HL-60/S4 treated with retinoic acid at 250 ng/mL for 4 days and 3 days (cell line): ENCODE data around the gene KCNK13.

Source experiments
- in situ Hi-C: fragments of 300-500 bp; cut with MboI; formaldehyde crosslinking; loops from 2 replicates; pipeline ENCODE4 v1.7.0; 2022; ENCODE audit warnings: low sequenced_read_pairs

The KCNK13 gene

DNA sequence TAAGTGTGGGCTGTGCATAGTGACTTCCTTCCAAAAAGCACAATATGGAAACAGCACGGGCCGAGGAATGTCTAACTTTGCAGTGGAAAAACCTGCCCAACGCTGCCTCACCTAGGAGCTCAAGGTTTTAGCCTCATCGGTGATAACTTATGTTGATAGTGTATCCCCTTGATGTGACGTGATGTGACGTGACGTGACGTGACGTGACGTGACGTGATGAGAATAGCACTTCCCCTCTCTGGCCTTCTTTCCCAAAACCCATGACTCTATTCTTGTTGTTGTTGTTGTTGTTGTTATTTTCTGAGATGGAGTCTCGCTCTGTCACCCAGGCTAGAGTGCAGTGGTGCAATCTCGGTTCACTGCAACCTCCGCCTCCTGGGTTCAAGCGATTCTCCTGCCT is 64.5 kb downstream of the KCNK13 start:
- in situ Hi-C loops, result no loop called here

GRCh38 chr14:90132821-90133570 is 71.2 kb downstream of the KCNK13 start:
- in situ Hi-C loops, result no loop called here

- in situ Hi-C loops, result no loop called here
Measured at GRCh38 chr14:90136904-90137303, 75.1 kb downstream of the KCNK13 start.

DNA sequence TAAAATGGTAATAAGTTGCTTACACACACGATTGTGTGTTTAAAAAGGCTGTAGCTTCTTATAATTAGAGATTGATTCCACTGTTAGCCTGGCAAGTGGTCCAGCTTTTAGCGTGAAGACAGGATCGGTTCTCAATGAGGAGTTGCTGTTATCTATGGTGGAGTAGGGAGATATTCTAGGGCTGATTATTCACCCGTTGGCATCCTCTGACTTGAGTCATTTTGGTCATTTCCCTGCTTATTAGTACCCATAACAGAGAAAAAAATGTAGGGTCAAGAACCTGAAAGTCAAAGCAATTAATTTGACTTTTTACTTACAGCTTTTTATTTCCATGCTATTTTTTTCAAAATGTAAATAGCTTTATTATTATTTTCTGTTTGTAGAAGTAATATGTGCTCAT is 76.0 kb downstream of the KCNK13 start:
- in situ Hi-C loops, result no loop called here

- in situ Hi-C loops, result no loop called here
Measured at GRCh38 chr14:90139199-90139598, 77.4 kb downstream of the KCNK13 start.

GRCh38 chr14:90140298-90140955 is 78.6 kb downstream of the KCNK13 start:
- in situ Hi-C loops, result no loop called here

GRCh38 chr14:90140956-90141316 is 79.1 kb downstream of the KCNK13 start:
- in situ Hi-C loops, result no loop called here

GRCh38 chr14:90153429-90153828 is 91.6 kb downstream of the KCNK13 start:
- in situ Hi-C loops, result no loop called here

DNA sequence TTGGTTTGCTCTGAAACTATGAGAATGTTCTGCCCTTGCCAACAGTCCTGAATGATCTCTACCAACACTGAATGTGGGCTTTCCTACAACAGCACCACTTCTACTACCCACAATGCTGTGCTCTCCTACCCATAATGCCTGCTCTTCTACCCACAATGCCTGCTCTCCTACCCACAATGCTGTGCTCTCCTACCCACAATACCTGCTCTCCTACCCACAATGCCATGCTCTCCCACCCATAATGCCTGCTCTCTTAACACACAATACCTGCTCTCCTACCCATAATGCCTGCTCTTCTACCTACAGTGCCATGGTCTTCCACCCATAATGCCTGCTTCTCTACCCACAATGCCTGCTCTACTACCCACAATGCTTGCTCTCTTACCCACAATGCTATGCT is 92.3 kb downstream of the KCNK13 start:
- in situ Hi-C loops, result no loop called here

DNA sequence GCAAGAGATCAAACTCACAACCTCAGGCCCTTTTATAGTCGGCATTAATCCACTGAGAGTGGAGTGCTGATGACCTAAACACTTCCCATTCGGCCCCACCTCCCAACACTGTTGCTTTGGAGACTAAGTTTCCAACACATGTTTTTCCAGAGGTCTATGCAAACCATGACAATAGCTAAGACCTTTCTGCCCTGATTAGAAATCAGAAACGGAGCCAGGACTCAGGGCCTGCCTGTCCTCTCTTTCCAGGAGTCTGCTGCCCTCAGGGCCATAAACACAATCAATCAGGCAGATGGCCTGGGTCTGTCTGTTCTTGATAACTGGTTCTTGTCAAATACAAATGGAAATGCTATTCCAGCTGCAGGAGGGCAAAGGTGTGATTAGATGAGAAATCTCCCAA is 97.4 kb downstream of the KCNK13 start:
- in situ Hi-C loops, result no loop called here

DNA sequence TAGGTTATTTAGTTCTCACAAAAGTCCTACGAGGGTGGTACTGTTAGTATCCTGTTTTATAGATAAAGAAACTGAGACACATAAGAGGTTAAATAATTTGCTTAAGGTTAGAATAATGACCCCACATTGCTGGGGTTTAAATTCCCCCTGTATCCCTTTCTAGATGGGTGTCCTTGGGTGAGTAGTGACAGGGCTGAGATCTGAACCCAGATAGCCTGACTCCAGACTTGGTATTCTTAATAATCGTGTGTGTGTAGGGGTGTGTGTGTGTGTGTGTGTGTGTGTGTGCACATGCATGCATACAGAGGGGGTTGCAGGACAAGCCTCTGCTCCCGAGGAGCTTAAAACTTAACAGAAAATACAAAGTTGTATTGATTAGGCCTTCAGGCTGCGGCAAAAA is 97.9 kb downstream of the KCNK13 start:
- in situ Hi-C loops, result no loop called here

DNA sequence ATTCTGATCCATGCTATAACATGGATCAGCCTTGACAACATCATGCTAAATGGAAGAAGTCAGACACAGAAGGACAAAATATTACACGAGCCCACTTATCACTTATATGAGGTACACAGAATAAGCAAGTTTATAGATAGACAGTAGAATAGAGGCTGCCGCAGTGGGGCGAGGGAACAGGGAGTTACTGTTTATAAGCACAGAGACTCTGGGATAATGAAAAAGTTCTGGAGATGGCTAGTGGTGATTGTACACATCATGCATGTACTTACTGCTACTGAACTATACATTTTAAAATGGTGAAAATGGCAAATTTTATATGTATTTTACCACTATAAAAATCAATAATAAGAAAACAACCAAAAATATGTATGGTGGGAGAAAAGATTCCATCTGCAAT is 99.3 kb downstream of the KCNK13 start:
- in situ Hi-C loops, result no loop called here

- in situ Hi-C loops, result no loop called here
Measured at GRCh38 chr14:90168425-90169105, 106.8 kb downstream of the KCNK13 start.

DNA sequence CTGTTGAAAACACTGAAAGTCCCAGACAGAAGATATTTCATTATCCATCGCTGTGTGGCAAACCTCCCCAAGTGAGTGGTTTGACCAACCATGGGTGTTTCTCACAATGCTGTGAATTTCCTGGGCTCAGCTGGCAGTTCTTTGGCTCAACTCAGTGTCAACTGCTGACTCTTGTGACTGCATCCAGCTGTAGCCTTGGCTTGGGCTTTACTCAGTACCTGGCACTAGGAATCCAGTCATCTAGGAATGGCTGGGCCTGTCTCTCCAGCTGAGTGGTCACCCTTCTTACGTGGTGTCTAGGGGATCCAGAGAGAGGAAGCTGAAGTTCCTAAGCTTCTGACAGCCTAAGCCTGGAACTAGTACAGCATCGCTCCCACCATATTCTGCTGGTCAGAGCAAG is 113.8 kb downstream of the KCNK13 start:
- in situ Hi-C loops, result no loop called here

DNA sequence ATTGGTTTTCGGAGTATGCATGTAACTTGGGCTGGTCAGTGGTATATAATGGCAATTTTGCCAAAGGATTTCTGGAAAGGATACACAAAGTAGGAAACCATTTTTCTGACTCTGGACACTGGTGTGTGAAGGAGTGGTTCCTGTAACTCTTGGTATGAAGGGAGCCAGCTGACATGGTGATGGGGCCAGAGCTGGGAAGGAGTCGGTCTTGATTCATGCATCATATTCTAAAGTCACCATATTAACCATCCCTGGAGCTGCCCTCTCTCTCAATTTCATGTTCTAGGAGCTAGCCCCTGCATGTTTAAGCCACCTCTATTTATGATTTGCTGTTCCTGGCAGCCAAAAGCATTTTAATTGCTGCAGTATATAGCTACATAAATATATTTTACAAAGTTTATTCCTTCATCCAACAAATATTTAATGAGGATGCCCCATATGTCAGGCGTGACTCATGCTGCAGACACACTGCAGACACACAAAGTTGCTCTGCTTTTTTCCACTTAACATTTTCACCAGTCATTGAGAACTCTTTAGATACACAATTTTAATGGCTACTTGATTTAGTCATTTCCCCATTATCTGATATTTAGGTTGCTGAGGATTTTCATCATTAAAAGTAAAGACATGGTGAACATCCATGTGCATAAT is 115.9 kb downstream of the KCNK13 start:
- in situ Hi-C loops, result no loop called here

- in situ Hi-C loops, result no loop called here
Measured at GRCh38 chr14:90179357-90179756, 117.6 kb downstream of the KCNK13 start.

GRCh38 chr14:90179809-90180779 is 118.3 kb downstream of the KCNK13 start:
- in situ Hi-C loops, result no loop called here

DNA sequence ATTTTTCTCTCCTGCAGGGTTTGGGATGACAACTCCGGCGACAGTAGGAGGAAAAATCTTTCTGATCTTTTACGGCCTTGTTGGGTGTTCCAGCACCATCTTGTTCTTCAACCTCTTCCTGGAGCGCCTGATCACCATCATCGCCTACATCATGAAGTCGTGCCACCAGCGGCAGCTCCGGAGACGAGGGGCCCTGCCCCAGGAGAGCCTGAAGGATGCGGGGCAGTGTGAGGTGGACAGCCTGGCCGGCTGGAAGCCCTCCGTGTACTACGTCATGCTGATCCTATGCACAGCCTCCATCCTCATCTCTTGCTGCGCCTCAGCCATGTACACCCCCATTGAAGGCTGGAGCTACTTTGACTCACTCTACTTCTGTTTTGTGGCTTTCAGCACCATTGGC is 122.3 kb downstream of the KCNK13 start:
- in situ Hi-C loops, result no loop called here

DNA sequence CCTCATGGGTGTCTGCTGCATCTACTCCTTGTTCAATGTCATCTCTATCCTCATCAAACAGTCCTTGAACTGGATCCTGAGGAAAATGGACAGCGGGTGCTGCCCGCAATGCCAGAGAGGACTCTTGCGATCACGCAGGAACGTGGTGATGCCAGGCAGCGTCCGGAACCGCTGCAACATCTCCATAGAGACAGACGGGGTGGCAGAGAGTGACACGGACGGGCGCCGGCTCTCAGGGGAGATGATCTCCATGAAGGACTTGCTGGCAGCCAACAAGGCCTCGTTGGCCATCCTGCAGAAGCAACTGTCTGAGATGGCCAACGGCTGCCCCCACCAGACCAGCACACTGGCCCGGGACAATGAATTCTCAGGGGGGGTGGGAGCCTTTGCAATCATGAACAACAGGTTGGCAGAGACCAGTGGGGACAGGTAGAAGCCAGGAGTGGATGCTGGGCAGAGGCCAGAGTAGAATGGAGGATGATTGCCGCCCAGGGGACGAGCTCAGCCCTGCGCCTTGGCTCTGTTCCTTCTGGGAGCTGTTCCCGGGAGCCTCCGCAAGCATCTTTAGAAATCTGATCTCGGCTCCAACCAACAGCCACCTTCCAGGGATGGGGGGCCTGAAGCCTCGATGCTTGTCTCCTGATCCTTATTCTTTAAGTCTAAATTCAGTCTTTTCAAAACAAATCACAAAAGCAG is 122.9 kb downstream of the KCNK13 start:
- in situ Hi-C loops, result no loop called here

DNA sequence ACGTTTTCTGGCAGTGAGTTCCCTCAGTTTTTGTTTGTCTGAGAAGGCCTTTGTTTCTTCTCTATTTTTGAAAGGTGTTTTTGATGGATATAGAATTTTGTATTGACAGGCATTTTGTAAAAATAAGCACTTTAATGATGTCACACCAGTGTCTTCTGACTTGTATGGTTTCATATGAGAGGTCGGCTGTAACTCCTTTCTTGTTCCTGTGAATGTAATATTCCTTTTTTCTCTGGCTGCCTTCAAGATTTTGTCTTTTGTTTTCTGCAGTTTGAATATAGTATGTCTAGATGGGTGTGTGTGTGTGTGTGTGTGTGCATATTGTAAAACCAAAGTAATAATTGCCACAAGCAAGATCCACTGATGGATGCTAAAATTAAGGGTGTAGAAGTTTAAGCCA is 126.8 kb downstream of the KCNK13 start:
- in situ Hi-C loops, result no loop called here
